WTC11 (cell line): ENCODE data around the gene INO80E. TPM values are rescaled to one million over a fixed set of nuclear protein-coding genes. Genes with fewer than 3 reads are reported as not detected.

Experiments
- ATAC-seq: fragments of 200-7000 bp; cut with Tn5 transposase; 2 replicates; pipeline ENCODE4 v1.10.0; 2021; ENCODE audit warnings: mild to moderate bottlenecking, moderate library complexity
- CTCF ChIA-PET: fragments of 300-600 bp; sonication (Branson Sonifier 250); formaldehyde crosslinking; loops from one replicate; lab custom pipeline; 2021; ENCODE audit warnings: antibody characterized with exemption; lab: Charles Lee
- POLR2A ChIA-PET: fragments of 350-600 bp; sonication (Branson Sonifier 250); formaldehyde crosslinking; loops from one replicate; lab custom pipeline; 2021; ENCODE audit warnings: antibody characterized with exemption; lab: Charles Lee
- DNase-seq: peaks from one replicate; pipeline ENCODE4 v3.0.0; 2021; ENCODE audit warnings: low spot score
- H3K27ac Mint-ChIP-seq: 2 replicates; pipeline ENCODE4 v1.8.0; 2021; ENCODE audit warnings: mixed read lengths
- H3K27me3 Mint-ChIP-seq: 2 replicates; pipeline ENCODE4 v1.8.0; 2021; ENCODE audit warnings: low read depth, mild to moderate bottlenecking, moderate library complexity, mixed read lengths
- H3K36me3 Mint-ChIP-seq: 2 replicates; pipeline ENCODE4 v1.8.0; 2021; ENCODE audit warnings: mixed read lengths
- H3K4me1 Mint-ChIP-seq: 2 replicates; pipeline ENCODE4 v1.8.0; 2022; ENCODE audit warnings: mixed read lengths
- H3K4me3 Mint-ChIP-seq: 2 replicates; pipeline ENCODE4 v1.8.0; 2021; ENCODE audit warnings: mild to moderate bottlenecking, moderate library complexity, mixed read lengths
- H3K9me3 Mint-ChIP-seq: 2 replicates; pipeline ENCODE4 v1.8.0; 2021; ENCODE audit warnings: mixed read lengths
- ATF1 ChIP-seq: sonication (generic); formaldehyde crosslinking; IDR thresholded peaks from 2 replicates; pipeline ENCODE4 v1.8.1; 2023; ENCODE audit warnings: mild to moderate bottlenecking, moderate library complexity, missing genetic modification reagents
- CTCF ChIP-seq: fragments of 200-600 bp; IDR thresholded peaks from 2 replicates; pipeline ENCODE4 v1.8.0; 2022; ENCODE audit warnings: antibody characterized with exemption
- EMX1 ChIP-seq: fragments of 250-450 bp; sonication (Bioruptor Pico); IDR thresholded peaks from 2 replicates; pipeline ENCODE4 v1.8.0; 2021; ENCODE audit warnings: mild to moderate bottlenecking
- ETV6 ChIP-seq: sonication (generic); formaldehyde crosslinking; IDR thresholded peaks from 2 replicates; pipeline ENCODE4 v1.8.1; 2022; ENCODE audit warnings: mild to moderate bottlenecking, missing genetic modification reagents
- FOXK1 ChIP-seq: sonication (generic); formaldehyde crosslinking; IDR thresholded peaks from 2 replicates; pipeline ENCODE4 v1.8.0; 2022; ENCODE audit warnings: mild to moderate bottlenecking, moderate library complexity, missing genetic modification reagents
- GABPB1 ChIP-seq: sonication (generic); formaldehyde crosslinking; IDR thresholded peaks from 2 replicates; pipeline ENCODE4 v1.8.1; 2023; ENCODE audit warnings: mild to moderate bottlenecking, missing genetic modification reagents
- JUN ChIP-seq: sonication (generic); formaldehyde crosslinking; IDR thresholded peaks from 2 replicates; pipeline ENCODE4 v1.8.0; 2023; ENCODE audit warnings: mild to moderate bottlenecking, missing genetic modification reagents
- MXD4 ChIP-seq: fragments of 250-450 bp; sonication (Bioruptor Pico); IDR thresholded peaks from 2 replicates; pipeline ENCODE4 v1.8.0; 2021; ENCODE audit warnings: mild to moderate bottlenecking, moderate library complexity, borderline replicate concordance
- NR1H2 ChIP-seq: sonication (generic); formaldehyde crosslinking; IDR thresholded peaks from 2 replicates; pipeline ENCODE4 v1.9.0; 2021; ENCODE audit warnings: mild to moderate bottlenecking, moderate library complexity, missing genetic modification reagents
- OVOL2 ChIP-seq: fragments of 250-450 bp; sonication (Bioruptor Pico); IDR thresholded peaks from 2 replicates; pipeline ENCODE4 v1.9.0; 2021; ENCODE audit warnings: mild to moderate bottlenecking, borderline replicate concordance
- PRRX2 ChIP-seq: fragments of 250-450 bp; sonication (Bioruptor Pico); IDR thresholded peaks from 2 replicates; pipeline ENCODE4 v1.8.0; 2021; ENCODE audit warnings: mild to moderate bottlenecking
- SMAD4 ChIP-seq: sonication (generic); formaldehyde crosslinking; IDR thresholded peaks from 2 replicates; pipeline ENCODE4 v1.8.0; 2022; ENCODE audit warnings: mild to moderate bottlenecking, missing genetic modification reagents
- TCF7 ChIP-seq: sonication (generic); formaldehyde crosslinking; IDR thresholded peaks from 2 replicates; pipeline ENCODE4 v1.8.0; 2022; ENCODE audit warnings: mild to moderate bottlenecking, low read depth, missing genetic modification reagents, moderate library complexity
- USF2 ChIP-seq: sonication (generic); formaldehyde crosslinking; IDR thresholded peaks from 2 replicates; pipeline ENCODE4 v1.8.1; 2023; ENCODE audit warnings: mild to moderate bottlenecking, missing genetic modification reagents, moderate library complexity
- ZBTB21 ChIP-seq: sonication (generic); formaldehyde crosslinking; IDR thresholded peaks from 2 replicates; pipeline ENCODE4 v1.8.1; 2023; ENCODE audit warnings: mild to moderate bottlenecking, missing genetic modification reagents, borderline replicate concordance
- ZNF512 ChIP-seq: sonication (generic); formaldehyde crosslinking; IDR thresholded peaks from 2 replicates; pipeline ENCODE4 v1.8.1; 2022; ENCODE audit warnings: missing genetic modification reagents, borderline replicate concordance
- ZSCAN18 ChIP-seq: fragments of 250-450 bp; sonication (Bioruptor Pico); IDR thresholded peaks from 2 replicates; pipeline ENCODE4 v2.1.2; 2022; ENCODE audit warnings: mild to moderate bottlenecking, moderate library complexity
- total RNA-seq: library from RNA; stranded (reverse); gene quantifications from 3 replicates; pipeline ENCODE4 v1.2.3, GENCODE V29; 2021
- TF ChIP-seq, protein P1 (sequence below): sonication (generic); formaldehyde crosslinking; IDR thresholded peaks from 2 replicates; pipeline ENCODE4 v1.8.0; 2022; ENCODE audit warnings: missing genetic modification reagents
- TF ChIP-seq, protein P2 (sequence below): sonication (generic); formaldehyde crosslinking; IDR thresholded peaks from 2 replicates; pipeline ENCODE4 v1.8.1; 2022; ENCODE audit warnings: mild to moderate bottlenecking, moderate library complexity, missing genetic modification reagents
- TF ChIP-seq, protein P3 (sequence below): sonication (generic); formaldehyde crosslinking; IDR thresholded peaks from 2 replicates; pipeline ENCODE4 v1.8.1; 2023; ENCODE audit warnings: mild to moderate bottlenecking, missing genetic modification reagents

The INO80E gene
- total RNA-seq, 1 experiment from 2014 or later = 101 TPM

GRCh38 chr16:29993903-29994599 is 2.0 kb upstream of the INO80E start:
- TF ChIP-seq GABPB1 (CRISPR knock-in tag) (no peak), TCF7 (CRISPR knock-in tag) (no peak), CTCF (no peak), MXD4 (no peak), ATF1 (CRISPR knock-in tag) (no peak), PRRX2 (CRISPR knock-in tag) (no peak), OVOL2 (CRISPR knock-in tag) (no peak), SMAD4 (no peak), ZSCAN18 (CRISPR knock-in tag) (no peak), JUN (no peak), USF2 (CRISPR knock-in tag) (no peak), NR1H2 (CRISPR knock-in tag) (no peak)
- TF ChIP-seq, protein P1, sequence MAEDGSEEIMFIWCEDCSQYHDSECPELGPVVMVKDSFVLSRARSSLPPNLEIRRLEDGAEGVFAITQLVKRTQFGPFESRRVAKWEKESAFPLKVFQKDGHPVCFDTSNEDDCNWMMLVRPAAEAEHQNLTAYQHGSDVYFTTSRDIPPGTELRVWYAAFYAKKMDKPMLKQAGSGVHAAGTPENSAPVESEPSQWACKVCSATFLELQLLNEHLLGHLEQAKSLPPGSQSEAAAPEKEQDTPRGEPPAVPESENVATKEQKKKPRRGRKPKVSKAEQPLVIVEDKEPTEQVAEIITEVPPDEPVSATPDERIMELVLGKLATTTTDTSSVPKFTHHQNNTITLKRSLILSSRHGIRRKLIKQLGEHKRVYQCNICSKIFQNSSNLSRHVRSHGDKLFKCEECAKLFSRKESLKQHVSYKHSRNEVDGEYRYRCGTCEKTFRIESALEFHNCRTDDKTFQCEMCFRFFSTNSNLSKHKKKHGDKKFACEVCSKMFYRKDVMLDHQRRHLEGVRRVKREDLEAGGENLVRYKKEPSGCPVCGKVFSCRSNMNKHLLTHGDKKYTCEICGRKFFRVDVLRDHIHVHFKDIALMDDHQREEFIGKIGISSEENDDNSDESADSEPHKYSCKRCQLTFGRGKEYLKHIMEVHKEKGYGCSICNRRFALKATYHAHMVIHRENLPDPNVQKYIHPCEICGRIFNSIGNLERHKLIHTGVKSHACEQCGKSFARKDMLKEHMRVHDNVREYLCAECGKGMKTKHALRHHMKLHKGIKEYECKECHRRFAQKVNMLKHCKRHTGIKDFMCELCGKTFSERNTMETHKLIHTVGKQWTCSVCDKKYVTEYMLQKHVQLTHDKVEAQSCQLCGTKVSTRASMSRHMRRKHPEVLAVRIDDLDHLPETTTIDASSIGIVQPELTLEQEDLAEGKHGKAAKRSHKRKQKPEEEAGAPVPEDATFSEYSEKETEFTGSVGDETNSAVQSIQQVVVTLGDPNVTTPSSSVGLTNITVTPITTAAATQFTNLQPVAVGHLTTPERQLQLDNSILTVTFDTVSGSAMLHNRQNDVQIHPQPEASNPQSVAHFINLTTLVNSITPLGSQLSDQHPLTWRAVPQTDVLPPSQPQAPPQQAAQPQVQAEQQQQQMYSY (CRISPR knock-in tag) = no peak
- TF ChIP-seq, protein P2, sequence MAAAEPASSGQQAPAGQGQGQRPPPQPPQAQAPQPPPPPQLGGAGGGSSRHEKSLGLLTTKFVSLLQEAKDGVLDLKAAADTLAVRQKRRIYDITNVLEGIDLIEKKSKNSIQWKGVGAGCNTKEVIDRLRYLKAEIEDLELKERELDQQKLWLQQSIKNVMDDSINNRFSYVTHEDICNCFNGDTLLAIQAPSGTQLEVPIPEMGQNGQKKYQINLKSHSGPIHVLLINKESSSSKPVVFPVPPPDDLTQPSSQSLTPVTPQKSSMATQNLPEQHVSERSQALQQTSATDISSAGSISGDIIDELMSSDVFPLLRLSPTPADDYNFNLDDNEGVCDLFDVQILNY = no peak
- no peak for ATAC-seq
- Mint-ChIP-seq H3K36me3 (peaks cover 19% of the 10 kb centered on the region), H3K4me1 (peaks cover 11% of the 10 kb centered on the region), H3K27ac (no peak overlapping the region), H3K4me3 (peak overlapping the region; percentile 94), H3K27me3 (no peaks in the 10 kb centered on the region), H3K9me3 (no peaks in the 10 kb centered on the region)
- ChIA-PET POLR2A (interaction anchor here (0.6 to 1.4 kb wide), 4 partner anchors 16 to 57 kb away, joined by 3 to 4 read pairs (median 4); partner anchors contain the start of gene DOC2A), CTCF (interaction anchor here (0.6 to 1.2 kb wide), 3 partner anchors 27 to 980 kb away, joined by 4 to 5 read pairs (median 4); partner anchors contain the start of gene TBX6)
- no peak for DNase-seq

DNA sequence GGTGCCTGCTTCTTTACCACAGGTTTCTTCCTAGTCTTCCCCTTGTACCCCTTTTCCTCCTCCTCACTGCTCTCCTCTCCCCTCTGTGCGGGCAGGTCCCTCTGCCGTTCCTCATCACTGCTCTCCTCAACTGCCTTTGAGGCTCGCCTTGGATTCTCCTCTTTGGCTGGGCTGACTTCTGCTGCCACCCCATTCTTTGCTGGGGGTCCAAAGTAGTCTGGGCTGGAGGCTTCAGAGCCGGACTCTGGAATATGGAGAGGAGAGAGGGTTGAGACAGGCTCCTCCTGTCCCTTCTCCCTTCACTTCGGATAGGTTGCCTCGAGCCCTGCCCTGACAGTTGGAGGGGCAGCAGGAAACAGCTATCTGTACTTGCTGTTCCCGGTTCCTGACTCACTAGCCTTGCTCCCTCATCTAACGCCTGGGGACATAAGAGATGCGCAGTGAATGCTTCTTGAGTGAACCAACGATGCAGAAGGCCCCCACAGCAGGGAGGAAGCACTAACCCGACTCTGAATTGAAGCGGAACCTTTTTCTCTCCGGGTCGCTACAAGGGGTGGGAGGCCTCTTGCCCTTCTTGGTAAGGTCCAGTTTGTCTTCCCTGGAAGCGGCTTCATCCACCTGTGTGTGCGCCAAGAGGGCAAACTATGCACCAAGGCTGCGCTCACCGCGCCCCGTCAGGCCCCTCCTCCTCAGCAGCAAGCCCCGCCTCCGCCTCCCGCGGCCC is 1.3 kb upstream of the INO80E start:
- ATAC-seq (peak; percentile 71), DNase-seq (peak; percentile 84)
- CTCF ChIA-PET = interaction anchor here (0.7 to 1.2 kb wide), 6 partner anchors 21 to 179 kb away, joined by 3 to 4 read pairs (median 3); partner anchors contain the start of genes CDIPT, PAGR1, TAOK2 and TBX6
- POLR2A ChIA-PET = interaction anchor here (0.8 to 1.4 kb wide), 7 partner anchors 16 to 132 kb away, joined by 3 to 5 read pairs (median 3); partner anchors contain the start of genes ALDOA, ASPHD1, CDIPT and DOC2A
- no peaks in the 10 kb centered on the region for H3K9me3 Mint-ChIP-seq
- H3K4me3 Mint-ChIP-seq = peak overlapping the region; percentile 94
- H3K27ac Mint-ChIP-seq = 0 out of 2 replicates have a peak overlapping the region, but pooled peaks have one; percentile 23
- H3K36me3 Mint-ChIP-seq = peaks cover 17% of the 10 kb centered on the region
- no peaks in the 10 kb centered on the region for H3K27me3 Mint-ChIP-seq
- peaks cover 15% of the 10 kb centered on the region for H3K4me1 Mint-ChIP-seq
- TF ChIP-seq EMX1 (CRISPR knock-in tag) = 0 out of 2 replicates have a peak, but pooled peaks have one; percentile 17
- no peak for TF ChIP-seq FOXK1 (CRISPR knock-in tag)
- TF ChIP-seq ZSCAN18 (CRISPR knock-in tag) = no peak
- TF ChIP-seq, protein P3, sequence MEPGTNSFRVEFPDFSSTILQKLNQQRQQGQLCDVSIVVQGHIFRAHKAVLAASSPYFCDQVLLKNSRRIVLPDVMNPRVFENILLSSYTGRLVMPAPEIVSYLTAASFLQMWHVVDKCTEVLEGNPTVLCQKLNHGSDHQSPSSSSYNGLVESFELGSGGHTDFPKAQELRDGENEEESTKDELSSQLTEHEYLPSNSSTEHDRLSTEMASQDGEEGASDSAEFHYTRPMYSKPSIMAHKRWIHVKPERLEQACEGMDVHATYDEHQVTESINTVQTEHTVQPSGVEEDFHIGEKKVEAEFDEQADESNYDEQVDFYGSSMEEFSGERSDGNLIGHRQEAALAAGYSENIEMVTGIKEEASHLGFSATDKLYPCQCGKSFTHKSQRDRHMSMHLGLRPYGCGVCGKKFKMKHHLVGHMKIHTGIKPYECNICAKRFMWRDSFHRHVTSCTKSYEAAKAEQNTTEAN (CRISPR knock-in tag) = no peak
- no peak for TF ChIP-seq ZNF512 (CRISPR knock-in tag)
- no peak for TF ChIP-seq ZBTB21 (CRISPR knock-in tag)
- peak; percentile 8; the same call in 1 of the 2 replicates for TF ChIP-seq ETV6 (CRISPR knock-in tag)
